GM19035 (cell line): Measurements from ENCODE around the gene NBPF3.
"Not testable (repeated sequence)": the region's sequence is repeated elsewhere in the genome, so short reads cannot be mapped to it uniquely, and the experiment has no call there.

Experiments used
- ATAC-seq: cut with Tn5 transposase; IDR thresholded peaks from one replicate; pipeline ENCODE4 v1.9.1; 2021; ENCODE audit not compliant: unreplicated experiment

The NBPF3 gene

DNA sequence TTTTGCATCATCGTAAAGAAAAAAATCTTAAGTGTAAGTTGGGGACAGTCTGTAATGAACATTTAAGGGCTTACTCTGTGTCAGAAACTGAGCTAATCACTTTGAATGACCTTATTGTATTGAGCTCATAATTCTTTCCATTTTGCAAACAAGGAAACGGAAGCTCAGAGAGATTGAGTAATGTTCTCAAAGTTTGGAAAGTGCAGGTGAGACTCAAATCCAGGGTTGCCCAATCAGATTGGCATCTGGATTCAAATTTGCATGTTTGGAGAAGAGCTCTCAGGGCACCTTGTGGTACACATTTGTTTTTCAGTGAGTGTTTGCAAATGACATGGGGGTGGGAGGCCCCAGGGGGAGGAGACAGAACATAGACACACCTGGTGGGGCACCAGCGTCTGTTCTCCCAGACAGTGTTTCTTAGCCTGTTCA lies 77.2 kb downstream of the NBPF3 start:
- no peak for ATAC-seq

DNA sequence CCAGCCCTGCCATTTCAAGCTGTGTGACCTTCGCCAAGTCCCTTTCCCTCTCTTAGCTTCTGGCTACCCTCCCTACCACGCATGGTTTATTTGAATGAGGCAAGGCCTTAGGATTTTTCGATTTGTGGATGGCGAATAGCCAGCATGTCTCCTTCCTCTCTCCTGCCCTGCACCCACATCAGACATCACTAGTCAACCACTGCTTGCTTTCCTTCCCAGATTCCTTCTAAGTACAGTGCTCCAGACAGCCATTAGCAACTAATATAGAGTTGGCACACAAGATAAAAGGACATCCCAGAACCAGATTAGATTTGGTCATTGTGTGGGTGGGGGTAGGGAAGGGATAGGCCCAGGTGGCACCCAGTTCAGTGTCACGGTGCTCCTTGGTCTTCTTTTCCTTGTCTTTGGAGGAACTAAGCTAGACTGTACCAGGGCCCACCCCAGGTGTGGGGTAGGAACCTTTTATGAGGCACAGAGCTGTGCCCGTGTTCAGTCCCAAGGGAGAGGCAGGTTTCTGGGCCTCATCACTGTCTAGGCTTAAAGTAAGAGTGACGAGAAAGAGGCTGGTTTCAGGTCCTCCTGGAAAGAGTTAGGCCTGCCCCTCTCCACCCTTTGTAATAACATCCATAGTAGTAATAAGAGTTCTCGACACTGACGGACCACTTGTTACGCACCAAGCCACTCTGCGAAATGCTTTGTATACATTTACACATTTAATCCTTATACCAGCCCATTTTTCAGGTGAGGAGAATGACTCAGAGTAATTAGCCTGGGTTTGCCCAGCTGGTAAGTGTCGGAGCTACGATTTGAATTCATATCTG lies 77.9 kb downstream of the NBPF3 start:
- no peak for ATAC-seq

DNA sequence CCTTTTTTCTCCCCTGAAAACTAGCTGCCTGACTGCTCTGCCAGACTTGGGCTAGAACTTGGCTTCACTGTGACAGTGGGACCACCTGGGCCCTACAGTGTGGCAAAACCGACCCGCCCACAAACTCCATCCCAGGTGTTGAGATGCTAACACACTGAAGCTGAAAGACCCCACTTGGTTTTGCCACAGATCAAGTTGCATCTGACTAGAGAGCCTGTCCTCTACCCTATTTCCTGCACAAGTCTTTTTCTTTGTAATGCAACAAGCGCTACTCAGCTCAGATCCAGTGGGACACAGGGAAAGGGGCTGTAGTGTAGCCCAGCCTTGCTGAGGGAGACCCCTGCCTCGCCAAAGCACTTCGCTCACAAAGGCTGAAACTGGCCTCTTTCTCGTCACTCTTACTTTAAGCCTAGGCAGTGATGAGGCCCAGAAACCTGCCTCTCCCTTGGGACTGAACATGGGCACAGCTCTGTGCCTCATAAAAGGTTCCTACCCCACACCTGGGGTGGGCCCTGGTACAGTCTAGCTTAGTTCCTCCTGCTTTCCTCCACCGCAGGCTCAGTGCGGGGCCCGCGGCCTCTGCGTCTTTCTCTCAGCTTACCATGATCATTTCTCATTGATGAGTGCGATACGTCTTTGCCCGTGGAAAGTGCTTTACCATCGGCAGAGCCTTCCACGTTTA lies 79.0 kb downstream of the NBPF3 start:
- ATAC-seq: no peak

DNA sequence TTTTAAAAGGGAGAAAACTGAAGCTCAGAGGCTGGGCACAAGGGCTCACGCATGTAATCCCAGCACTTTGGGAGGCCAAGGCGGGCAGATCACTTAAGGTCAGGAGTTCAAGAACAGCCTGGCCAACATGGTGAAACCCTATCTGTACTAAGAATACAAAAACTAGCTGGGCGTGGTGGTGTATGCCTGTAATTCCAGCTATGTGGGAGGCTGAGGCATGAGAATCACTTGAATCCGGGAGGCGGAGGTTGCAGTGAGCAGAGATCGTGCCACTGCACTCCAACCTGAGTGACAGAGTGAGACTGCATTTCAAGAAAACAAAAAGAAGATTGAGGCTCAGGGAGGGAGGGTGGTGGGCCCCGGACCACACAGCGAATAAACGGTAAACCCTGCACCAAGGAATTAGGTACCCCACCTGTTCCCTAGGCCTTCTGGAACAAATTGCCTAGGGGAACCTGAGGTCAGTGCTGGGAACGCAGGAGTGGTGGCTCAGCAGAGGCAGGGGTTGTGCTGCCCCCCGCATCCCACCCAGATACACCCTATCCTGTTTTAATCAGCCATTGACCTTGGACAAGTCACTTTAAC lies 79.6 kb downstream of the NBPF3 start:
- not testable (repeated sequence) for ATAC-seq

DNA sequence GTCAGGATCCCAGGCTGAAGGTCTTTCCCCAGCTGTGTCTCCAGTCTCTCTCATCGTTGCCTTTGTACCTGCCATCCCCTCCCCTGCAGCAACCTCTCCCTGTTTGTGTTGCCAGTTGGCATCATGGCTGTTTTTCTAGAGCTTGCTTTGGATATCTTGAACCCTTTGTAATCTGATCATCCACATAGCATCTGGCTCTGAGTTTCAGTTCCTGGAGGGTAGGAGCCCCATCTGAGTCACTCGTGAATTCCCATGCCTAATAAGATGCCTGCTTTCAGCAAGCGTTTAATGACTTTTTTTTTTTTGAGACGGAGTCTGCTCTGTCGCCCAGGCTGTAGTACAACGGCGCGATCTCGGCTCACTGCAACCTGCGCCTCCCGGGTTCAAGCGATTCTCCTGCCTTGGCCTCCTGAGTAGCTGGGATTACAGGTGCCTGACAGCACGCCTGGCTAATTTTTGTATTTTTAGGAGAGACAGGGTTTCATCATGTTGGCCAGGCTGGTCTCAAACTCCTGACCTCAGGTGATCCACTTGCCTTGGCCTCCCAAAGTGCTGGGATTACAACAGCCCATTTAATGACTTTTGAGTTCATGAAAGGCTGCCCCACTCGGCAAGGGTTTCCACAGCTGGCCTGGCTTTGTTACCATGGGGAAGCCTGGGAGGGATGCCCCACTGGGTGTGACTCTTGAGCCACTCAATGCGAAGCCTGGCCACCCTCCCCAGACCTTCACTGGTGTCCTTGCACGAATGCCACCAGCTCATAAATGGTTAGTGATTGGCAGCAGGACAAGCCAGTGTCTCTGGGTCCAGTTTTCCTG lies 81.2 kb downstream of the NBPF3 start:
- ATAC-seq: no peak

DNA sequence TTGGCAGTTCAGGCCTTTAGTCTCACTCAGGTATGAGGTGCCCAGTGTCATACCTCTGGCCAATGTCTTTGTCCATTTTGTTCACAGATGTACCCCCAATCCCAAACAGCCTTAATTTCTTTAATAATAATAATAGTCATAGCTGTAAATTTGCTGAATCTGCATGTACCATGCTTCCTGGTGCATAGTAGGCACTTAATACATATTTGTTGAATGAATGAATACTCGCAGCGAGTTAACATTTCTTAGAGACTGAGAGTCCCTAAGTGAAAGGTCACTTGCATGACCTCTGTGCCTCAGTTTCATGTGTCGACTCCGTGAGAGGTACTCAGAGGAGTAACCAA lies 81.8 kb downstream of the NBPF3 start:
- no peak for ATAC-seq

DNA sequence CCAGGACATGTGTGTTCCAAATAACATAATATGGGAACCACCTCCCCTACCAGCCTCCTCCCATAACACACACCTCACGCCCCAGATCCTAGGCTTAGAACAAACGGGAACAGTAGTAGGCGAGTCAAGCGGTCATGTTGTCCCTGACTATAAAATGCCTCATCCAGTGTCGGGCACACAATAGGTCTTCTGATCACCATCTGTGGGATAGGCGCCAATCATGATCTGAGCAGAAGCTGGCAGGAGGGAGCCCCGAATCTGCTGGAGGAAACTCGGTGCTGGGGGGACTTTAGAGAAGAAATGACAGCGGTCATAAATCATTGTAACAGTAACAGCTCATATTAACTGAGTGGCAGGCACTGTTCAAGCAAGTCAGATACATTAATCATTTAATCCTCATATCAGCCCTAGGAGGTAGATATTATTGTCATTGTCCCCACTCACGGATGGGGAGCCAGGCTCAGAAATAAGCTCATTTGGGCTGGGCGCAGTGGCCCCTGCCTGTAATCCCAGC lies 82.6 kb downstream of the NBPF3 start:
- no peak for ATAC-seq

DNA sequence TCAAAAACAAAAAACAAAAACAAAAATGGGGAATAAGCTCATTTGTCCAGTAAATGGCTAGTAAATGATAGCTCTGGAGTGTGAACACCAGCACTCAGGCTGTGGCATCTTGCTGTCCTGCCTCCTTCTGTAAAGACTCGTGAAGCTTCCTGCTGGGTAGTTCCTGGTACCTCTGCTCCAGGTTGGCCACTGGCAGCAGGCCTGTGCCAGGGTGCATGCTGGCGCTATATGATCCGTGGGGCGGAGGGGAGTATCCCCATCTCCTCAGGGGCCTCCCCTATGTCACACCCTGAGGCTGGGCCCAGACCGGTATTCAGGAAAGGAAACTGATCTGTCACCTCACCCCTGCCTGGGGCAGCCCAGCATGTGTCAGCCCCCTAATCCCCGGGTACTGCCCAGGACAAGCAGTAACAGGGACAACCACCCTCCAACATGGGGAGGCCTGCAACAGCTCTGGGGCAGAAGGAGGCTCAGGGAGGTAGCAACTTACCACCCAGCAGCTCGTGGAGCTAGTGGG lies 83.4 kb downstream of the NBPF3 start:
- no peak for ATAC-seq

DNA sequence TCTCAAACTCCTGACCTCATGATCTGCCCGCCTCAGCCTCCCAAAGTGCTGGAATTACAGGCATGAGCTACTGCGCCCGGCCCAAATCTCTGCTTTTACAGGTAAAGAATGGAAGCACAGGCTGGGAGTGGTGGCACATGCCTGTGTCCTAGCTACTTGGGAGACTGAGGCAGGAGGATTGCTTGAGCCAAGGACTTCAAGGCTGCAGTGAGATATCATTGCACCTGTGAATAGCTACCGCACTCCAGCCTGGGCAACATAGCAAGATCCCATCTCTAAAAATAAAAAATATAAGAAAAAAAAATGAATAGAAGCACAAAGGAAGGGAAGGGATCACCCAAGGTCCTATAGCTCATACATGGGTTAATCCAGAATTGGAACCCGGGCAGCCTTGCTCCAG lies 84.3 kb downstream of the NBPF3 start:
- ATAC-seq: no peak

DNA sequence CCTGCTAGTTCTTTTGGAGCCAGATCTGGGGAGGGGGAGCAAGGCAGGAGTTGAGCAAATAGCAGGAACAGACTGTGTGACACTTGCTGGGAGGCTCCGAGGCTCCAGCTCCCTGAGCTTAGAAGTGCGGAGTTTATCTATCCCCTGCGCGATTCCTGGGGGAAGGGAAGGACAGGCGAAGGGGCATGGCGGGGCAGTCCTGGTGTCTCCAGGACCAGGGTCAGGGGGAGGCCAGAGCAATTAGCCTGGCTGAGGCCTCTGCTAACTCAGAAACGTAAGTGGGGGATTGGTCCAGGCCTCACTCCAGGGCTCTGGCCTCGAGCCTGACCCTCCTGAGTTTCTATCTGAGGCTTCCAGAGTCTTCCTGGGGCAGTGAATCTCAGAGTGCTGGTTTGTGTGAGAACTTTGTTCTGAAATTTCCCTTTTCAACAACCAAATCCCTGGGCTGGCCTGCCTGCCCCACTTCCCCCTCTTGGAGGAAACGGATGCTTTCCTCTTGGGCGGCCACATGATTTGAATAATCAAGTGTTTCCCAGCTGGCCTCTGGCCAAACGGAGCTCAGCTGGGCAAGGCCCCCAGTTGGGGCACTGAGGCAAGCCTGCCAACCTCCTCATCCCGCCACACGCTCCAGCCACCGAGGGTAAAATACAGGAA lies 84.9 kb downstream of the NBPF3 start:
- ATAC-seq: no peak

DNA sequence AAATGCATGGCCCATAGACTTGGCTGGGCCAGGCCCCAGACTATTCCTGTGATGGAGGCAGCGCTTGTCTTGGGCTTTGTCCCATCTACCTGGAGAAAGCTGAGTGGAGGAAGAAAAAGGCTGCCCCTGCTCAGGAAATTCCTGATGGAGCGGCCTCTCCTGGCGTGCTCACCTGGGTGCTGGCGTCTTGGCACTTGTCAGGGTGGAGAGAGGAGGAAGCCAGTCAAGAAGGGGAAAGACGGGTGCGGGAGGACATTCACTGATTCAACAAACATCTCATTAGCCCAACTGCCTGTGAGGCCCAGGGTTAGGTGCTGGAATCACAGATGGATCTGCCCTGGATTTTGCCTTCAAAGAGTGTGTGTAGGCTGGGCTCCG lies 85.4 kb downstream of the NBPF3 start:
- no peak for ATAC-seq

DNA sequence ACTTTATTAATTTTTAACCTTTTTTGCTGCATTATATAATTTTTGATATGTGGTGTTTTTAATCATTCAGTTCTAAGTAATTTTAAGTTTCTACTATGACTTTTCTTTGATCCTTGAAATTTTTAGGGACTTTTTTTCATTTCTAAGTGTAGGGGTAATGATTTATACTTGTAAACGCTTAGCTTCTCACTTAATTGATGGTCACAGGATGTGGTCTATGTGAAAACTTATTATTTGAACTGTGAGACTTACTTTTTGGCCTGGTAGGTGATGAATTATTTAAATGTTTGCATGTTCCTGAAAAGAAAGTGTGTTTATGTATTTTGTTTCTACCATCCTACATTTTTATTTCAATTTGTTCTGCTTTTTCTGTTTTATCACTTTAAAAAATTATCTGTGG lies 86.5 kb downstream of the NBPF3 start:
- no peak for ATAC-seq

DNA sequence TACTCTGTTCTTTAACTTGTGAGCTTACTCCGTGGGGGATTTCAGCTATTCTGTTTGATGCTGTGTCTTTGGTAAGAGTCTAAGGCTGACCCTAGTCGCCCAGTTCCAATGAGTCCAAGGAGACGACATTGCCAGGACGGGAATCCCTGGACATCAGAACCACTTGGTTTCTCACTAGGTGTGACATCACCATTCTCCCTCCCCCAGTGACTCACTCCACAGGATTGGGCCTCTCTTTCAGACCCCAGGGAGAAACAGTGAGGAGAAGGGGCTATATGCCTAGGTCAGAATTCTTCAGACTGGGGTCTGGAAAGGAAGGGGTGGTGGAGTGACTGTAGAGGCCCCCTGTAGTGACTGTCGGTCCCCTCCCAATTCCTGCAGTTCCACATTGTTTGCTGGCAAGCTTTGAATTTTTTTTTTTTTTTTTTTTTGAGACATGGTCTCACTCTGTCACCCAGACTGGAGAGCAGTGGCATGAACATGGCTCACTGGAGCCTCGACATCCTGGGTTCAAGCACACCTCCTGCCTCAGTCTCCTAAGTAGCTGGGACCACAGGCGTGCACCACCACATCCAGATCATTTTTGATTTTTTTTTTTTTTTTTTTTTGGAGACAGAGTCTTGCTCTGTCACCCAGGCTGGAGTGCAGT lies 90.6 kb downstream of the NBPF3 start:
- ATAC-seq: no peak

DNA sequence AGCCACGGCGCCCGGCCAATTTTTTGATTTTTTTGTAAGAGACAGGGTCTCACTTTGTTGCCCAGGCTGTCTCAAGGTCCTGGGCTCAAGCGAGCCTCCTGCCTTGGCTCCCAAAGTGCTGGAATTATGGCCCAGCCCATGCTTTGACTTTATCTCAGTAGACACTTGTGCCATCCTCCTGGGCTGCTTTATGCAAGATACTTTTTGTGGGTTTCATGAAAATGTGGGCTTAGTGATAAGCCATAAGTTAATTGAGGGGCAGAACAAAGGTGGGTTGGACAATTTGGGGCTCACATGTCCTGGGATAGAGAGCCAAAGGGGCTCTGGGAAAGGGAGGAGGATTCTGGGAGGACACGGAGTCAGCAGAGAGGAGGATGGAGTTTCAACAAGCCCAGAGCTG lies 91.3 kb downstream of the NBPF3 start:
- ATAC-seq: no peak

DNA sequence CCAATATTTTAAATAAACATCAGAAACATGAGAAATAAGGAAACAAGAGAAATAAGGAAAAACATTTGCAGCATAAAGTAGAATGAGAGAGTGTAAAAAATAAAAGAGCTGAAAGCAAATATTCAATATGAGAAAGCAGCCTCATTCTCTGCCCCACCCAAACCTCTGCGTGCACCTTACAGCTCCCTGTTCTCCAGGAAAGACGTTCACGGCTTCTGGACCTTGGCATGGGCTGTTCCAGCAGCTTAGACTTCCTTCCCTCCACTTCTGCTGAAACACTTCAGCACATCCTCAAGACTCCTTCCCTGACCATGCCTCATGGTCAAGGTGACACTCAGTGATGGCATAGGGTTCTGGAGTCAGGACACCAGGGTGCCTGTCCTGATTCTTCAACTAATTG lies 92.6 kb downstream of the NBPF3 start:
- ATAC-seq: no peak

DNA sequence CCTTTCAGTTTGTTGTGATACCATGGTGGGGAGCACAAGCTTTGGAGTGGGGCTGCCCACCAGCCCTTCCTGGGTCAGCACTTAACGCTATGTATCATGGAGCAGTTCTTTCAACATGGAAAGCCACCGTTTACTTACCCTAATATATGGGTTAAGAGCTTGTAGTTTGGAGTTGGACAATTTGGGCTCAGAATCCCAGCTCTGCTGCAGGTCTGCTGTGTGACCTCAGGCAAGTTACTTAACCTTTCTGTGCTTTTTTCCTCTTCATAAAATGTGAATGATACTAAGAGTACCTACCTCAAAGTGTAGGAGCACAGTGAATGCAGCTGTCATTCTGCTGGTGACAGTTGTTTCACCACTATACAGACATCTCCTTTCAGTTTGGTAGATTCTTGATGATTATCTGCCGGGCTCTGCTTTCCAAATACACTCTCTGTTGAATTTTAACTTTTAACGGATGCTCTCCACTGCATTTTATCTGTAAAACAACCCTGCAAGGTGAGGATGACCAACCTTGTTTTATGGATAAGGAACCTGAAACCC lies 93.1 kb downstream of the NBPF3 start:
- no peak for ATAC-seq

DNA sequence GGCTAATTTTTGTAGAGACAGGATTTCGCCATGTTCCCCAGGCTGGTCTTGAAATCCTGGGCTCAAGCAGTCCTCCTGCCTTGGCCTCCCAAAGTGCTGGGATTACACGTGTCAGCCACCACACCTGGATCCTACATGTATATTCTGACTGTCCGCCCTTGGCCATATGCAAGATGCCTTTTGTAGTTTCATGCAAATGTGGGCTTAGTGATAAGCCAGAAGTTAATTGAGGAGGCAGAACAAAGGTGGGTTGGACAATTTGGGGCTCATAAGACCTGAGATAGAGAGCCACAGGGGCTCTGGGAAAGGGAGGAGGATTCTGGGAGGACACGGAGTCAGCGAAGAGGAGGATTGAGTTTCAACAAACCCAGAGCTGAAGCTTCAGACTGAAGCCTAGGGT lies 94.2 kb downstream of the NBPF3 start:
- ATAC-seq: no peak
